IgD-negative memory B cell (primary cell): ENCODE results near the gene C17orf114.
A peak's percentile ranks its signal among the peaks of the same experiment; 100 is the strongest.

Experiments used
- H3K27ac Mint-ChIP-seq, 3 donors: one replicate each; pipeline ENCODE4 v1.8.0; 2020 to 2022; ENCODE audit warnings: mild to moderate bottlenecking in 3 of 3, mixed read lengths in 3 of 3, moderate library complexity in 1 of 3
- H3K27me3 Mint-ChIP-seq: one replicate; pipeline ENCODE4 v1.8.0; 2021; ENCODE audit warnings: mixed read lengths
- H3K36me3 Mint-ChIP-seq: one replicate; pipeline ENCODE4 v1.8.0; 2020; ENCODE audit warnings: mild to moderate bottlenecking, mixed read lengths
- H3K4me1 Mint-ChIP-seq, 3 donors: one replicate each; pipeline ENCODE4 v1.8.0; 2020 to 2022; ENCODE audit warnings: mixed read lengths in 3 of 3, mild to moderate bottlenecking in 1 of 3
- H3K4me3 Mint-ChIP-seq, 4 donors: one replicate each; pipeline ENCODE4 v1.8.0; 2020 to 2022; ENCODE audit warnings: mild to moderate bottlenecking in 4 of 4, mixed read lengths in 4 of 4, moderate library complexity in 3 of 4
- H3K9me3 Mint-ChIP-seq, 3 donors: one replicate each; pipeline ENCODE4 v1.8.0; 2020 to 2021; ENCODE audit warnings: mixed read lengths in 3 of 3, mild to moderate bottlenecking in 1 of 3

Gene C17orf114

DNA sequence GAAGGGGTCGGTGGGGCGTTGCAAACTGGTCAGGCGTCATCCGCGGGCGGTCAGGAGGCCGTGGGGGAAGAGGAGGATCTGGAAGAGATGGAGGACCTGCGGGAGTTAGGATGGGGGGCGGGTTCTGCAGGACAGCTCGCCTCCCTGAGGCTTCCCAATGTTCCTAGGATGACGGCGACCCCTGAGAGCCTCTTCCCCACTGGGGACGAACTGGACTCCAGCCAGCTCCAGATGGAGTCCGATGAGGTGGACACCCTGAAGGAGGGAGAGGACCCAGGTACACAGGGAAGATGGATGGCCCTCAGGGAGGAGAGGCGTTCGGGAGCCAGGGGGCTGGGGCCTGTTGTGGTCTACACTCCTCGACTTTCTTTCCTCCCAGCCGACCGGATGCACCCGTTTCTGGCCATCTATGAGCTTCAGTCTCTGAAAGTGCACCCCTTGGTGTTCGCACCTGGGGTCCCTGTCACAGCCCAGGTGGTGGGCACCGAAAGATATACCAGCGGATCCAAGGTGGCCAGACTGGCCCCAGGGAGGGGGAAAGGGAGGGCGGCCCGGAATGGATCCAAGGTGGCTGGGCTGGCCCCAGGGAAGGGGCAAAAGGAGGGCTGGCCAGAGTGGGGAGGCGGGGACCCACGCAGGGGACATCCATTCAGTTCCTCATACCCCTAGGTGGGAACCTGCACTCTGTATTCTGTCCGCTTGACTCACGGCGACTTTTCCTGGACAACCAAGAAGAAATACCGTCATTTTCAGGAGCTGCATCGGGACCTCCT is 5.7 kb upstream of the C17orf114 start:
- H3K4me3 Mint-ChIP-seq: peak overlapping the region; percentile 79 to 90 (median 85)
- peak overlapping the region in 1 of 3 donors; percentile 47 for H3K27ac Mint-ChIP-seq
- H3K36me3 Mint-ChIP-seq: peaks cover 6% of the 10 kb centered on the region
- no peaks in the 10 kb centered on the region for H3K27me3 Mint-ChIP-seq
- no peaks in the 10 kb centered on the region for H3K9me3 Mint-ChIP-seq
- H3K4me1 Mint-ChIP-seq: peaks cover 6 to 13% (median 10%) of the 10 kb centered on the region in 3 donors

DNA sequence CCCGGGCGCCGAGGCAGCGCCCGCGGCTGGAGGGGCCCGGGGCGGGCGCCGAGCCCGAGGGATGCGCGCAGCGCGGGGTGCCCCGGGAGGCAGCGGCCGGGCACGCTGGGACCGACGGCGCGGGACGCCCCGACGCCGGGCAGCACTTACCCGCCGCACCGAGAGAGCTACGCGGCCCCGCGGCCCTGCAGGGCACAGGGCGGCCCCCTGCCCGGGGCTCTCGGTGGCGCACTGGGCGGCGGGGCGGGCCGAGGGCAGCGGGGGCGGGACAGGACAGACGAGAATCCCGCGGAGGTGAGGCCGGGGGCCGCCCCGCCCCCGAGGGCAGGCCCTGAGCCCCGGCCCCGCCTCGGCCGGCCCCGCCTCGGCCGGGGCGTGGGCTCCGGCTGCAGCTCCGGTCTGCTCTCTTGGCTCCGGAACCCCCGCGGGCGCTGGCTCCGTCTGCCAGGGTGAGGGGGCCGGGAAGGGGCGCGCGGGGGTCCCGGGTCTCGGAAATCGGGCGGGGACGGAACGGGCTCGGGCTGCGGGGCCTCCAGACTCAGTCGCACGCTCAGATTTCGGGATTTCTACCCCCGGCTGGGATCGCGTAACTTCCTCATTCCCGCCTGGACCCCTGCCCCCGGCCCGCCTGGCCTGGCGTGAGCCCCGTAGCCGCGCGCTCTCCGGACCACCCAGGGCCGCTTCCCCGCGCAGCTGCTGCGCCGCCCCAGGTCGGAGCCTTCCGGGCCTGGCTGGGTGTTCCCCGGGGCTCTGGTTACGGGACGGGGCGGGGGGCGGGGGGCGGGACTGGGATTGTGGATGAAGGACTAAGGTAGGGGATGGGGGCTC is 4.9 kb upstream of the C17orf114 start, which contains the start of gene PLD2:
PLD2 (plus strand) TSS at position 376 of the 828 bp plus-strand sequence. CDS start 621 bp downstream, outside the sequence.
- peaks cover 6% of the 10 kb centered on the region for H3K36me3 Mint-ChIP-seq
- H3K4me3 Mint-ChIP-seq: peak within 1 kb of the TSS; percentile 79 to 90 (median 85)
- peak within 1 kb of the TSS in 1 of 3 donors; percentile 35 for H3K27ac Mint-ChIP-seq
- H3K27me3 Mint-ChIP-seq: no peaks in the 10 kb centered on the region
- peaks cover 6 to 13% (median 10%) of the 10 kb centered on the region in 3 donors for H3K4me1 Mint-ChIP-seq
- H3K9me3 Mint-ChIP-seq: no peaks in the 10 kb centered on the region

DNA sequence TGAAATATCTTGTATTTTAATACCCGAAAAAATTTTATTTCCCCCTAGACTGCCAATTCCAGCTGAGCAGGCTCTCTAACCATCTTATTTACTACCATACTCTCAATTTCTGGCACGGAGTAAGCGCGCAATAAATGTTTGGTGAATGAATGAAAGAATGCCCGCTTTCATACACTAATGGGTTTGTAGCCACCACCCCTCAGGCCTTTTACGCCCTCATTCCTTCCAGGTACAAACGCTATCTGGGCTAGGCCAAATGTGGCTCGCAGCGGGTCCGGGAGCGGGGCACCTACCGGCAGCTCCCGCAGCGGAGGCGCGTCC is 4.3 kb upstream of the C17orf114 start:
- Mint-ChIP-seq H3K9me3 (no peaks in the 10 kb centered on the region), H3K4me3 (peak overlapping the region; percentile 67 to 83 (median 78)), H3K4me1 (peaks cover 6 to 13% (median 10%) of the 10 kb centered on the region in 3 donors), H3K36me3 (peaks cover 6% of the 10 kb centered on the region), H3K27ac (peak overlapping the region in 1 of 3 donors; percentile 35), H3K27me3 (no peaks in the 10 kb centered on the region)

DNA sequence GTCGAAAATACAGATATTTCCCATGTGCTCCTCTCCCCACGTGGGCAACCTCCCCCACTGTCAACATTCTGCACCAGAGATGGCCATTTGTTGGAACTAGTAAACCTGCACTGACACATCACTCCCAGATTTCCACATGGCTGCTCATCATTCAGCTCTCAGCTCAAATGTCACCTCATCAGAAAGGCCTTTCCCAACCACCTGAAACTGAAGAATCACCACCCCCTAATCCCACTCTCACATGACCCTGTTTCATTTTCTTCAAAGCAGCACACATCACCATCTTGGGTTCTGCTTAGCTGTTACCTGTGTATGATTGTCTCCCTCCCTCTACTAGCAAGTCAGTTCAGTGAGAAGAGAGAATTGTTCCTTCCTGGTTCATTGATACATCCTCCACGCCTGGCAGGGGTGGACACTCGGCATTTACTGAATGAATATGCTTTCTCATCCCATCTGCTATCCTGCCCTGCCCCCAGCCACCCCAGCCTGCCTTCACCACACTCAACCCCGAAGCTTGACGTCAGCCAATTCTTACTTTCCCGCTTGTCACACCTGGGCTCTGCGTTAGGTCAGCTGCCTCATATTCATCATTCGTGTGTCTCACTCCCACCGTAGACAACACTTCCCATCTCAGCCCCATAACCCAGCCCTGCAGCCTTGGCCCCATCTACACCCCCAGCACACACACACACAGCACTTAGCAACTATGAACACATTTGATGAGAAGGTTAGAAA is 1.5 kb downstream of the C17orf114 start:
- H3K4me1 Mint-ChIP-seq: peaks cover 6 to 8% (median 6%) of the 10 kb centered on the region in 3 donors
- H3K27me3 Mint-ChIP-seq: no peaks in the 10 kb centered on the region
- peak overlapping the region in 2 of 3 donors; percentile 6 to 86 for H3K27ac Mint-ChIP-seq
- peak overlapping the region in 2 of 4 donors; percentile 26 to 48 for H3K4me3 Mint-ChIP-seq
- H3K9me3 Mint-ChIP-seq: no peaks in the 10 kb centered on the region
- peaks cover 4% of the 10 kb centered on the region for H3K36me3 Mint-ChIP-seq

DNA sequence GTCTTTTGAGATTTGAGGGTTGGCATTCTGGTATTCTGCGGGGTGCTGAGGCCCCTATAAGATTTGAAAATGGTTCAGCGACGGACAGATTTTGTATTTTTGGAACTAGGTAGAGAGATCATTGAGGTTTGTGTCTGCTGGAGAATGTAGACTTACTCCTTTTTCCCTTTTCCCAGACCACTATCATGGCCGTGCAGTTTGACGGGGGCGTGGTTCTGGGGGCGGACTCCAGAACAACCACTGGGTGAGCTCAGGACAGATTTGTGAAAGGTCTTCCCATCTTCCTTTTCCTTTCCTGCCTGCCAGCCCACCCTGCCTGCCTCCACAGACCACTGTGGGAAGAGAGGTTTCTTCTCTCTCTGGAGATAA is 5.6 kb downstream of the C17orf114 start:
- Mint-ChIP-seq H3K27ac (peak overlapping the region; percentile 30 to 98 (median 96)), H3K4me1 (peaks cover 6 to 8% (median 6%) of the 10 kb centered on the region in 3 donors), H3K9me3 (no peaks in the 10 kb centered on the region), H3K27me3 (no peaks in the 10 kb centered on the region), H3K36me3 (peaks cover 4% of the 10 kb centered on the region), H3K4me3 (peak overlapping the region; percentile 92 to 100 (median 100))

DNA sequence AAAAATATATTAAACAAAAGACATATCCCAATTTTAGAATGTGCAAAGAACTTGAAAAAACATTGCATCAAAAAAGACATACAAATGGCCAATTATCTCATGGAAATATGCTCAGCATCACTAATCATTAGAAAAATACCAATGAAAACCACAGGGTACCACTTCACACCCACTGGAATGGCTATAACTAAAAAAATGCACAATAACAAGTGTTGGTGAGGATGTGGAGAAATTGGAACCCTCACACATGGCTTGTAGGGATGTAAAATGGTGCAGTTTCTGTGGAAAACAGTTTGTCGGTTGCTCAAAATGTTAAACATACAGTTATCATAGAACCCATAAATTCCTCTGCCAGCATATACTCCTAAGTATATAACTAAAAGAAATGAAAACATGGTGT is 7.0 kb downstream of the C17orf114 start:
- no peak overlapping the region for H3K27ac Mint-ChIP-seq
- no peaks in the 10 kb centered on the region for H3K9me3 Mint-ChIP-seq
- H3K36me3 Mint-ChIP-seq: peaks cover 4% of the 10 kb centered on the region
- H3K4me3 Mint-ChIP-seq: peak overlapping the region in 2 of 4 donors; percentile 100
- peaks cover 10 to 12% (median 12%) of the 10 kb centered on the region in 3 donors for H3K4me1 Mint-ChIP-seq
- H3K27me3 Mint-ChIP-seq: peaks cover 2% of the 10 kb centered on the region

DNA sequence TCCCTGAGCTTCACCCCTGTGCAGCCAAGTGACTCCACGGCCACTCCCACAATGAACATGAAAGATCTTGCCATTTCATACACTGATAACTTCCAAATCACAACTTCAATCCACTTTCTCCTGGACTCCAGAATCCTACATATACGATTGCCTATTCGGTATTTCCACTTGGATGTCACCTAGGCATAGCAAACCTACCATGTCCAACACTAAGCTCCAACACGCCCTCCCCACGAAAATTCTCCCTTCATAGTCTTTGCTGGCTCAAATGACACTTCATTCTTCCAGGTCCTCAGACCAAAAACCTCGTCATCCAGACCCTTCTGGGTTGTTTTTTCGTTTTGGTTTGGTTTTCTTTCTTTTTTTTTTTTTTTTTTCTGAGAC is 11.4 kb downstream of the C17orf114 start:
- Mint-ChIP-seq H3K9me3 (no peaks in the 10 kb centered on the region), H3K36me3 (no peaks in the 10 kb centered on the region), H3K4me3 (peak overlapping the region; percentile 75 to 92 (median 82)), H3K27me3 (peaks cover 29% of the 10 kb centered on the region), H3K4me1 (peaks cover 7 to 15% (median 14%) of the 10 kb centered on the region in 3 donors), H3K27ac (peak overlapping the region in 2 of 3 donors; percentile 7 to 87)

DNA sequence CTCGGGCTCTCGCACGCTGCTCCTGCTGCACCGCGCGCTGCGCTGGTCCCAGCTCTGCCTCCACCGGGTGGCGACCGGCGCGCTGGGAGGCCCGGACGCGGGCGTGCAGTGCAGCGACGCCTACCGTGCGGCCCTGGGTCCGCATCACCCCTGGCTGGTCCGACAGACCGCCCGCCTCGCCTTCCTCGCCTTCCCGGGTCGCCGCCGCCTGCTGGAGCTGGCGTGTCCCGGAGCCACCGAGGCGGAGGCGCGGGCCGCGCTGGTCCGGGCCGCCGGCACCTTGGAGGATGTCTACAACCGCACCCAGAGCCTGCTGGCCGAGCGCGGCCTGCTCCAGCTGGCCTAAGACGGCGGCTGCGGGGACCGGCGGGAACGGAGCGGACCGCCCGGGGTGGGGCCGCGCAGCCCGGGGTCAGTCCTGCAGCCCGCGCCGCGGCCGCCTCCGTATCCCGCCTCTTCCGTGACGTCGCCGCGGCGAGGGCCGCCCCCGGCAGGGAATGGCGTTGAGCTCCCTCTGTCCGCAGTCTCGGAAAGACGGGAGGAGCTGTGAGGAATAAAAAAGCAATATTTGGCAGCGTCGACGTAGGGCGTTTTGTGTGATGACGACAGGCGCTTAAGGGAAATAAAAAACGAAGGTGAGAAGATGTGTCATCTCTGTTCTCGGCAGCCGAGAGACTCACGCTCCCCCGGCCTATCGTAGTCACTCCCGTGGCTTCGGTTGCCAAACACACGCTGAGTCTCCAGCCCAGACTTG is 12.0 kb downstream of the C17orf114 start:
- Mint-ChIP-seq H3K27me3 (peaks cover 34% of the 10 kb centered on the region), H3K9me3 (no peaks in the 10 kb centered on the region), H3K27ac (peak overlapping the region in 2 of 3 donors; percentile 7 to 87), H3K4me1 (peaks cover 9 to 15% (median 15%) of the 10 kb centered on the region in 3 donors), H3K4me3 (peak overlapping the region; percentile 75 to 92 (median 88)), H3K36me3 (no peaks in the 10 kb centered on the region)

DNA sequence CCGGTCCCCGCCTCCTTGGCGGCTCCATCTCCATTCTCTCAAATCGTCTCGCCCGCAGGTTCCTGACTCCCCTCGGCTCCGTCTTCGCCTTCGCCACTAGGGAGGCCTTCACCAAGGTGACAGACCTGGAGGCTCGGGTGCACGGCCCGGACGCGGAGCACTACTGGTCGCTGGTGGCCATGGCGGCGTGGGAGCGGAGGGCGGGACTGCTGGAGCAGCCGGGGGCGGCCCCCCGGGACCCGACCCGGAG is 12.5 kb downstream of the C17orf114 start:
- peaks cover 36% of the 10 kb centered on the region for H3K27me3 Mint-ChIP-seq
- no peaks in the 10 kb centered on the region for H3K36me3 Mint-ChIP-seq
- H3K27ac Mint-ChIP-seq: peak overlapping the region in 1 of 3 donors; percentile 67
- H3K4me1 Mint-ChIP-seq: peaks cover 9 to 15% (median 15%) of the 10 kb centered on the region in 3 donors
- no peaks in the 10 kb centered on the region for H3K9me3 Mint-ChIP-seq
- H3K4me3 Mint-ChIP-seq: peak overlapping the region; percentile 45 to 89 (median 80)

DNA sequence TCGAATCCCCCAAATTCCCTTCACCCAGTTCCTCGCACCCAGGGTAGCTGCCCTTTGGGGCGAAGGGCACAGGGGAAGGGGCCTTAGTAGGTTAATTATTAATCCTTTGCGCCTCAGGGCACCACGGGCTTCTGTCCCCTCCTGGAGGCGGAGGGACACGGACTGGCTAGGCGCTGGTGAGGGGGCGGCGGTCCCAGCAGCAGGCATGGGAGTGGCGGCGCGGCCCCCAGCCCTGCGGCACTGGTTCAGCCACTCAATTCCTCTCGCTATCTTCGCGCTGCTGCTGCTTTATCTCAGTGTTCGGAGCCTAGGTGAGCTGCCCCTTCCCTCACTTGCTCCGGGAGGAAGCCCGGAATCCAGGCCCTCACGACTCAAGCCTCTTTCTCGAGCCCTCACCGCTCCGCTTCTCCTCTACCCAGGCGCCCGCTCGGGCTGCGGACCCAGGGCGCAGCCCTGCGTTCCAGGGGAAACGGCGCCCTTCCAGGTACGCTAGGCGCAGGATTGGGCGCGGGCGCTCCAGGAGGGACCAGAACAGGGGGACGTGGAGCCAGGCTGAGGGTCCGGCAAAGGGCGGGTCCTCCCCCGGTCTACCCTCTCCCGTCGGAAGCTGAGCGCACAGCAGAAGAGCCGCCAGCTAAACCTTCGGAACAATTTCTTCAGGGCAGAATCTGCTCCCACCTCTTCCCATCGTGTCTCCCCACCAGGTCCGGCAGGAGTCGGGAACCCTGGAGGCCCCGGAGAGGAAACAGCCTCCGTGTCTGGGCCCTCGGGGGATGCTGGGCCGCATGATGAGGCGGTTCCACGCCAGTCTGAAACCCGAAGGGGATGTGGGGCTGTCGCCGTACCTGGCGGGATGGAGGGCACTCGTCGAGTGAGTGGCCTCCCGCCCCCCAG is 13.1 kb downstream of the C17orf114 start, which contains the start of gene GLTPD2:
GLTPD2 (plus strand) TSS at position 158 of the 894 bp plus-strand sequence; CDS start at position 206, 48 bp downstream.
- Mint-ChIP-seq H3K9me3 (no peaks in the 10 kb centered on the region), H3K27me3 (peaks cover 37% of the 10 kb centered on the region), H3K36me3 (no peaks in the 10 kb centered on the region), H3K27ac (peak within 1 kb of the TSS in 2 of 3 donors; percentile 67 to 85), H3K4me3 (peak within 1 kb of the TSS; percentile 70 to 89 (median 80)), H3K4me1 (peaks cover 9 to 15% (median 15%) of the 10 kb centered on the region in 3 donors)

DNA sequence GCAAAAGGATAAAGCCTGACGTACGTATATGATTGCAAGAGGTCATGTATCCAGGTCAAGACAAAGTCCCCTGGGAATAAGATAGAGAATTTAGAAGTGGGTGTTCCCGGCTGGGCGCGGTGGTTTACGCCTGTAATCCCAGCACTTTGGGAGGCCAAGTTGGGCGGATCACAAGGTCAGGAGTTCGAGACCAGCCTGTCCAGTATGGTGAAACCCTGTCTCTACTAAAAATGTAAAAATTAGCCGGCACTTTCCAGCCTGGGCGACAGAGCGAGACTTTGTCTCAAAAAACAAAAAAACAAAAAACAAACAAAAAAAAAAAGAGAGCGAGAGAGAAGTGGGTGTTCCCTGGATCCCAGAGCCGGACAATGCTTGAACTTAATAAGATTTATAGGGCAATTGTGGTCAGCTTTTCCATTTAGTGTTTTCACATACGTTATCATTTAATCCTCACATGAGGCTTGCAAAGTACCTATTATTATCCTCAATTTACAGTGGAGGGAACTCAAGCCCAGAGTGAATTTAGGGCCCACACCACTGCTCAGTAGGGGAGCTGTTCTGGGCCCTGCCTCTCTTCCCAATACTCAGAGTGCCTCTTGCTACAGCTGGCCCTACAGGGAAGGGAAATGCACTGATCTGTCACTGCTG is 13.8 kb downstream of the C17orf114 start:
- peaks cover 40% of the 10 kb centered on the region for H3K27me3 Mint-ChIP-seq
- no peaks in the 10 kb centered on the region for H3K36me3 Mint-ChIP-seq
- no peaks in the 10 kb centered on the region for H3K9me3 Mint-ChIP-seq
- peak overlapping the region in 1 of 3 donors; percentile 85 for H3K27ac Mint-ChIP-seq
- H3K4me3 Mint-ChIP-seq: peak overlapping the region; percentile 33 to 89 (median 56)
- H3K4me1 Mint-ChIP-seq: peaks cover 9 to 15% (median 15%) of the 10 kb centered on the region in 3 donors

DNA sequence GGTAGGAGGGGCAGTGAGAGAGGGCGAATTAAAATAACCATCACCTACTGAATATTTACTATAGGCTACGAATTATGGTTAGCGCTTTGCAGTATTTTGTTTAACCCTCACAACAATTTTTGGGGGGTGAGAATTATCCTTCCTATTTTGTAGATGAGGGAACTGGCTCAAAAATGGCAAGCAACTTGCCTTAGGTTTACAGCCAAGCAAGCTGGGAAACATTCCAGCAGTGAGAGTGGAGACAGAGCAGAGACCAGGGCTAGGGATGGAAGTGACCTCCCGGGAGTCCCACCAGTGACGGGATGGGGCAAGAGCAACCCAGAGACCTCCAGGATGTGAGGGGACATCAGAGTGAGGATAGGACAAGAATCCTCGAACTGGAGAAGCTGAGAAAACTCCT is 15.6 kb downstream of the C17orf114 start:
- H3K27ac Mint-ChIP-seq: peak overlapping the region in 1 of 3 donors; percentile 62
- peaks cover 9 to 15% (median 15%) of the 10 kb centered on the region in 3 donors for H3K4me1 Mint-ChIP-seq
- H3K4me3 Mint-ChIP-seq: peak overlapping the region in 2 of 4 donors; percentile 7 to 65

DNA sequence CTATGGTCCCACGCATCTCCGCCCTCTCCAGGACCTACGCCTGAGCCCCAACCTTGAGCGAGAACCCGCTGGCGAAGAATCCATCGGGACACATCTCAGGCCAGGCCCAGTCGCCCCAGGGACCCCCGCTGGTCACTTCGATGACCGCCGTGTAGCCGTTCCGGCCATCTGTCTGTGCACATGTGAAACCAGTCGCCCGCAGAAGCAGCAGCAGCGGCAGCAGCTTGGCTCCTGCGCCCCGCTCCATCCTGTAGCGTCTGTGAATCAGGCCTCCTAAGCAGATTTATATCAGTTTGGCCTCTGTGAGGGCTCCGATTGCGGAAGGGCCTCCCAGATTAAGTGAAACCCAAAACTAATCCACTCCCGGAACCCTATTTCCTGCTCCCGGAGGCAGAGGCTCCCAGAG is 16.0 kb downstream of the C17orf114 start, which contains the start of gene VMO1:
VMO1 (minus strand) TSS at position 259 of the 406 bp plus-strand sequence; CDS start at position 247, 12 bp downstream.
- Mint-ChIP-seq H3K36me3 (no peaks in the 10 kb centered on the region), H3K27me3 (peaks cover 45% of the 10 kb centered on the region), H3K9me3 (no peaks in the 10 kb centered on the region), H3K27ac (peak within 1 kb of the TSS in 1 of 3 donors; percentile 85), H3K4me3 (peak within 1 kb of the TSS in 2 of 4 donors; percentile 65 to 89), H3K4me1 (peaks cover 9 to 15% (median 15%) of the 10 kb centered on the region in 3 donors)

More for the DNA sequence above, 15.6 kb downstream of the C17orf114 start:
- Mint-ChIP-seq H3K27me3 (peaks cover 45% of the 10 kb centered on the region), H3K36me3 (no peaks in the 10 kb centered on the region), H3K9me3 (no peaks in the 10 kb centered on the region)
